ENCODE results near the gene UNC13A.

UNC13A gene

DNA sequence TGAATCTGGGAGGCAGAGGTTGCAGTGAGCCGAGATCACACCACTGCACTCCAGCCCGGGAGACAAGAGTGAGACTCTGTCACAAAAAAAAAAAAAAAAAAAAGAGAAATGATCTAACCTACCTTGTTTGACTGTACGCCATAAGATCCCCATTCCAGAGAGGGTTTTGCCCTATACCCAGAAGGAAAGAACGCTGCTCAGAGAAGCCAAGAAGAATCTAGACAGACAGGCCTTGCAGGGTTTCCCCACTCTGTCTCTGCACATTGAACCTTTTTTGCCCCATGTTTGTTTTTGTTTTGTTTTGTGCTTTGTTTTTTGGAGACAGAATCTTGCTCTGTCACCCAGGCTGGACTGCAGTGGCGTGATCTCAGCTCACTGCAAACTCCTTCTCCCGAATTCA, 23.7 kb upstream of the UNC13A start:
- DNase-seq (ENCODE audit: low spot score) = no peak
- in situ Hi-C loops (cut with MboI; ENCODE audit: low sequenced_read_pairs, unreplicated experiment) = loop anchor here (5.0 kb wide), 1 partner anchor 60 kb away; no protein-coding TSS in a partner anchor
- TF ChIP-seq, protein P1, sequence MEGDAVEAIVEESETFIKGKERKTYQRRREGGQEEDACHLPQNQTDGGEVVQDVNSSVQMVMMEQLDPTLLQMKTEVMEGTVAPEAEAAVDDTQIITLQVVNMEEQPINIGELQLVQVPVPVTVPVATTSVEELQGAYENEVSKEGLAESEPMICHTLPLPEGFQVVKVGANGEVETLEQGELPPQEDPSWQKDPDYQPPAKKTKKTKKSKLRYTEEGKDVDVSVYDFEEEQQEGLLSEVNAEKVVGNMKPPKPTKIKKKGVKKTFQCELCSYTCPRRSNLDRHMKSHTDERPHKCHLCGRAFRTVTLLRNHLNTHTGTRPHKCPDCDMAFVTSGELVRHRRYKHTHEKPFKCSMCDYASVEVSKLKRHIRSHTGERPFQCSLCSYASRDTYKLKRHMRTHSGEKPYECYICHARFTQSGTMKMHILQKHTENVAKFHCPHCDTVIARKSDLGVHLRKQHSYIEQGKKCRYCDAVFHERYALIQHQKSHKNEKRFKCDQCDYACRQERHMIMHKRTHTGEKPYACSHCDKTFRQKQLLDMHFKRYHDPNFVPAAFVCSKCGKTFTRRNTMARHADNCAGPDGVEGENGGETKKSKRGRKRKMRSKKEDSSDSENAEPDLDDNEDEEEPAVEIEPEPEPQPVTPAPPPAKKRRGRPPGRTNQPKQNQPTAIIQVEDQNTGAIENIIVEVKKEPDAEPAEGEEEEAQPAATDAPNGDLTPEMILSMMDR (IDR thresholded peaks at IDR 0.05; ENCODE audit: borderline replicate concordance, control extremely low read depth, extremely low read depth, insufficient read depth, missing control alignments) = no peak

DNA sequence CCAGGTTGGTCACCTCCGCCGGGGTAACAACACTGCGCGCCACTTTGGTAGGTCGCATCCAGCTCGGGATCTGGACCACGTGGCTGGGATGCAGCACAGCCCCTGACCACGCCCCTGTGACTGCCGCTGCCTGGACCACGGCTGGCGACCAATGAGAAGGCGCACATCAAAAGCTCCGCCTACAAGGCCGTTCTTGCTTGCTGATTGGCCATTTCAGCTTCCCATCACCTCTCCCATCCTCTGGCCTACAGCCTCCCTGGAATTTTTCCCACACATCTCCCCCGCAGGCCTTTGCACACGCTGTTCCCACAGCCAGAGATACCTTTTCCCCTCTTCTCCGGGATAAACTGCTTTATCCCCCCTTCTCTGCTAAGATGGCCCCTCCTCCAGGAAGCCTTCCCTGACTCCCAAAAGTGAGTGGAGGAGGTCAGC, 18.6 kb upstream of the UNC13A start:
- TF ChIP-seq, protein P1 (IDR thresholded peaks at IDR 0.05; ENCODE audit: borderline replicate concordance, control extremely low read depth, extremely low read depth, insufficient read depth, missing control alignments) = no peak
- DNase-seq (ENCODE audit: low spot score) = no peak
- in situ Hi-C loops (cut with MboI; ENCODE audit: low sequenced_read_pairs, unreplicated experiment) = no loop called here

DNA sequence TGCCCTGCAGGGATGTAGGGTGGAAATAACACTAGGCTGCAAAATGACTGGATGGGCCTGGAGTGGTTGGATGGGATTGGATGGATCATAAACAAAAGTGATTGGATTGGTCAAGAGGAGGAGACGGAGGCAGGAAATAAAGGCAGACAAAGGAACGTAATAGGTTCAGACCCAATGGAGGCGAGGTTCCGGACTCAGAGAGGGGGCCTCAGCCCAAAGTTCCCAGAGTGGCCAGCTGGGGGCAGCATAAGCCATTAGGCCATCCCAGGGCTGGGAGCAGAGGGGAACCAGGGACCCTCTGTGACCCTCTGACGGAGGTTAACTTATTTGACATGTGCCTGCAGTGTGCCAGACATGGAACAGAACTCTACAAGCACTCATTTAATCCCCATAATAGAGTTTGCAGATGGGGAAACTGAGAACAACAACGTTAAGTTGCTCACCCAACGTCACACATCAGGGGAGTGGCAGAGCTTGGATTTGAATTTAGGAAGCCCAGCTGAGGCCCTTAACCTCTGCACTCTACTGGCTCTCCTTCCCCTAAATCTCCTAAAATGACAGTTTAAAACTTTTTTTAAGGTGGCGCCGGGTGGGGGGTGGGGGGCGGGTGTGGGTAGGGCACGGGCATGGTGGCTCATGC, 15.8 kb upstream of the UNC13A start:
- in situ Hi-C loops (cut with MboI; ENCODE audit: low sequenced_read_pairs, unreplicated experiment) = no loop called here
- TF ChIP-seq, protein P1 (IDR thresholded peaks at IDR 0.05; ENCODE audit: borderline replicate concordance, control extremely low read depth, extremely low read depth, insufficient read depth, missing control alignments) = peak; percentile 77
- peak; percentile 85 for DNase-seq (ENCODE audit: low spot score)

- in situ Hi-C loops (cut with MboI; ENCODE audit: low sequenced_read_pairs, unreplicated experiment) = no loop called here
- DNase-seq (ENCODE audit: low spot score) = no peak
- TF ChIP-seq, protein P1 (IDR thresholded peaks at IDR 0.05; ENCODE audit: borderline replicate concordance, control extremely low read depth, extremely low read depth, insufficient read depth, missing control alignments) = no peak
Observed at GRCh38 chr19:17695198-17695597, 7.0 kb upstream of the UNC13A start.

DNA sequence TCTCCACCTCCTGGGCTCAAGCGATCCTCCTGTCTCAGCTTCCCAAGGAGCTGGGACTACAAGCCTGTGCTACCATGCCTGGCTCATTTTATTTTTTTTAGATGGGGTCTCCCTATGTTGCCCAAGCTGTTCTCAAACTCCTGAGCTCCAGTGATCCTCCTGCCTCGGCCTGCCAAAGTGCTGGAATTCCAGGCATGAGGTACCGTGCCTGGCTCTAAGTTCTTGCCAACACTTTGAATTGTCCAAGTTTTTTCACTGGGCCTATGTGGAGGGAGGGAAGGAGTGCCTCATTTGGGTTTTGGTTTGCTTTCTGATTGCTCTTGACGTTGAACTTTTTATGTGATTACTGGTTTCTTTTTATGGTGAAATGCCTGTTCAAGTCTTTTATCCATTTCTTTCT, 4.4 kb upstream of the UNC13A start:
- TF ChIP-seq, protein P1 (IDR thresholded peaks at IDR 0.05; ENCODE audit: borderline replicate concordance, control extremely low read depth, extremely low read depth, insufficient read depth, missing control alignments) = no peak
- in situ Hi-C loops (cut with MboI; ENCODE audit: low sequenced_read_pairs, unreplicated experiment) = no loop called here
- DNase-seq (ENCODE audit: low spot score) = no peak

- TF ChIP-seq, protein P1 (IDR thresholded peaks at IDR 0.05; ENCODE audit: borderline replicate concordance, control extremely low read depth, extremely low read depth, insufficient read depth, missing control alignments) = no peak
- DNase-seq (ENCODE audit: low spot score) = no peak
- in situ Hi-C loops (cut with MboI; ENCODE audit: low sequenced_read_pairs, unreplicated experiment) = no loop called here
Observed at GRCh38 chr19:17688853-17689595, 870 bp upstream of the UNC13A start.

Measured in GM13976 (cell line).